AG09309 (cell line): ENCODE measurements around the gene HIVEP3.

Source experiments
- DNase-seq: peaks from one replicate; pipeline ENCODE4 v3.0.0-alpha.2; 2010; ENCODE audit warnings: low read depth
- H3K4me3 ChIP-seq: 2 replicates; pipeline ENCODE4 v1.5.1; 2011; ENCODE audit warnings: mild to moderate bottlenecking, low read depth, low read length, moderate library complexity; ENCODE audit not compliant: control insufficient read depth
- TF ChIP-seq, protein P1 (sequence below): IDR thresholded peaks from 2 replicates; pipeline ENCODE4 v1.5.1; 2011; ENCODE audit warnings: mild to moderate bottlenecking, low read depth, low read length, inconsistent platforms; ENCODE audit not compliant: insufficient read depth, control insufficient read depth; ENCODE audit errors: missing control alignments

HIVEP3 gene

GRCh38 chr1:41882486-41882885, 36.2 kb downstream of the HIVEP3 start:
- H3K4me3 ChIP-seq, result no peak overlapping the region
- TF ChIP-seq, protein P1, sequence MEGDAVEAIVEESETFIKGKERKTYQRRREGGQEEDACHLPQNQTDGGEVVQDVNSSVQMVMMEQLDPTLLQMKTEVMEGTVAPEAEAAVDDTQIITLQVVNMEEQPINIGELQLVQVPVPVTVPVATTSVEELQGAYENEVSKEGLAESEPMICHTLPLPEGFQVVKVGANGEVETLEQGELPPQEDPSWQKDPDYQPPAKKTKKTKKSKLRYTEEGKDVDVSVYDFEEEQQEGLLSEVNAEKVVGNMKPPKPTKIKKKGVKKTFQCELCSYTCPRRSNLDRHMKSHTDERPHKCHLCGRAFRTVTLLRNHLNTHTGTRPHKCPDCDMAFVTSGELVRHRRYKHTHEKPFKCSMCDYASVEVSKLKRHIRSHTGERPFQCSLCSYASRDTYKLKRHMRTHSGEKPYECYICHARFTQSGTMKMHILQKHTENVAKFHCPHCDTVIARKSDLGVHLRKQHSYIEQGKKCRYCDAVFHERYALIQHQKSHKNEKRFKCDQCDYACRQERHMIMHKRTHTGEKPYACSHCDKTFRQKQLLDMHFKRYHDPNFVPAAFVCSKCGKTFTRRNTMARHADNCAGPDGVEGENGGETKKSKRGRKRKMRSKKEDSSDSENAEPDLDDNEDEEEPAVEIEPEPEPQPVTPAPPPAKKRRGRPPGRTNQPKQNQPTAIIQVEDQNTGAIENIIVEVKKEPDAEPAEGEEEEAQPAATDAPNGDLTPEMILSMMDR, result no peak
- DNase-seq, result no peak

DNA sequence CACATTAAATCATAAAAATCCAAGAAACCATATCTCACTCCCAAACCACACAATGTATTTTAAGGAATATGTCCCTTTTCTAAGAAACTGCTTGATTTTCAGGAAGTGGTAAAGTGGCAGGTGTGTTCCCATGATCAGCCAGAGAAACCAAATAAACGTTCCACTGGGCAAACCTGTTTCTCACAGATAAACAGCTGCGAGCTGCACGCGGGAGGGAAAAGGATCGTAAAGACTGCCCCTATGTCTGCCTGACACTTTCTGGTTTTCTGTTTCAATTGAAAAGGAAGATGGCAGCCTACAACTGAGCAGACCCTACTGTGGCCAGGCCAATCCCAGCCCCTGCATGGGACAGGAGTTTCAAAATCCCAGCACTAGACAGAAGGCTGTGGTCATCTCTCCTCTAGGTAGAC, 36.6 kb downstream of the HIVEP3 start:
- DNase-seq, result no peak
- TF ChIP-seq, protein P1, result no peak
- H3K4me3 ChIP-seq, result no peak overlapping the region

- H3K4me3 ChIP-seq, result no peak overlapping the region
- no peak for DNase-seq
- TF ChIP-seq, protein P1, result no peak
Measured at GRCh38 chr1:41880950-41881885, 37.5 kb downstream of the HIVEP3 start.

- DNase-seq, result no peak
- H3K4me3 ChIP-seq, result no peak overlapping the region
- TF ChIP-seq, protein P1, result no peak
Measured at GRCh38 chr1:41880261-41880660, 38.5 kb downstream of the HIVEP3 start.

DNA sequence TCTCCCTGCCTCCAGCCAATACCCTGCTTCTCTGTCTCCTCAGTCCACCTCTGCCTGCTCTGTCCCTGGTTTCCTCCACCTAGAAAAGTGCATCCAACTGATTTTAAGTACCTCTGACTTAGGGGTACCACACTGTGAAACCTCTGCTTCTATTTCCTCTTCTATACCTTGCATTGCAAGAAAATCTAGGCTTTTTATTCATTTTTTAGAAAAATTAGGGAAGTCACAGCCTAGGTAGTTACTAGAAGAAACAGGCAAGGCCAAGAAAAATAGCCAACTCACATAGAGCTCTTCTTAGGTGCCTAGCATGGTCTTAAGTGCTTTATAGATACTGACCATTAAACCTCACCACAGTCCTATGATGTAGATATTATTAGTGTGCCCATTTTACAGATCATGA, 39.1 kb downstream of the HIVEP3 start:
- H3K4me3 ChIP-seq, result no peak overlapping the region
- no peak for DNase-seq
- TF ChIP-seq, protein P1, result no peak

DNA sequence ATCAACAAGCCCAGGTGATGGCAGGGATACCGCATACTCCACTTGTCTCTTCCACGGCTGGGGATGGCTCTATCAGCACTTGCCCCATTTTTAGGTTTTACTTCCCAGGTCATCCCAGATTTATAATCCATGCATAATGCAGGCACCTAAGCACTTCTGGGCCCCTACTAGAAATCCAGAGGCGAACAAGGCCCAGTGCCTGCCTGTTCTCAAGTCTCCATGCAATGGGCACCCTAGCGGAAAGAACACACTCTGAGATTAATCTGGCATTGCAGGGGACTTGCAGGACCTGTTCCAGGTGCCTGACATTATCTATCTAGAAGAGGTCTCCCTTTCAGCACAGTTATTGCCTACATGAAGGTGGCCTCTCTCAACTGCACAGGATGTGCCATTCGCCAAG, 39.8 kb downstream of the HIVEP3 start:
- TF ChIP-seq, protein P1, result no peak
- no peak for DNase-seq
- H3K4me3 ChIP-seq, result no peak overlapping the region
